Activated T-cell treated with anti-CD3 and anti-CD28 coated beads, Interleukin-2, amount 50 U/mL, for 48 hours (primary cell): Measurements from ENCODE around the gene ADAM10.

Experiments used
- DNase-seq, 2 experiments: peaks; one replicate each; pipeline ENCODE4 v3.0.0-alpha.2; 2020

The ADAM10 gene

GRCh38 chr15:58707397-58707796, 42.1 kb downstream of the ADAM10 start:
- DNase-seq = no peak

- no peak for DNase-seq
These were observed 44.4 kb downstream of the ADAM10 start for GRCh38 chr15:58705105-58705504.

GRCh38 chr15:58704155-58704865, 45.2 kb downstream of the ADAM10 start:
- no peak for DNase-seq

- DNase-seq = no peak
These were observed 45.9 kb downstream of the ADAM10 start for GRCh38 chr15:58703610-58704009.

GRCh38 chr15:58702233-58702632, 47.3 kb downstream of the ADAM10 start:
- no peak for DNase-seq

GRCh38 chr15:58701376-58701775, 48.1 kb downstream of the ADAM10 start:
- DNase-seq = no peak

GRCh38 chr15:58699769-58700168, 49.7 kb downstream of the ADAM10 start:
- DNase-seq = no peak

GRCh38 chr15:58698887-58699641, 50.4 kb downstream of the ADAM10 start:
- DNase-seq = no peak

GRCh38 chr15:58697220-58697619, 52.3 kb downstream of the ADAM10 start:
- DNase-seq = no peak

GRCh38 chr15:58696738-58697137, 52.8 kb downstream of the ADAM10 start:
- no peak for DNase-seq

- no peak for DNase-seq
These were observed 54.7 kb downstream of the ADAM10 start for GRCh38 chr15:58694641-58695398.

- DNase-seq = no peak
These were observed 58.8 kb downstream of the ADAM10 start for GRCh38 chr15:58690703-58691102.

GRCh38 chr15:58689646-58690045, 59.9 kb downstream of the ADAM10 start:
- no peak for DNase-seq

GRCh38 chr15:58686286-58686685, 63.2 kb downstream of the ADAM10 start:
- DNase-seq = no peak

- DNase-seq = no peak
These were observed 64.8 kb downstream of the ADAM10 start for GRCh38 chr15:58684751-58685150.

GRCh38 chr15:58684036-58684710, 65.3 kb downstream of the ADAM10 start:
- DNase-seq = no peak

GRCh38 chr15:58682234-58682633, 67.3 kb downstream of the ADAM10 start:
- no peak for DNase-seq

GRCh38 chr15:58678683-58679082, 70.8 kb downstream of the ADAM10 start:
- DNase-seq = no peak

- no peak for DNase-seq
These were observed 72.1 kb downstream of the ADAM10 start for GRCh38 chr15:58677426-58677825.

GRCh38 chr15:58676766-58677165, 72.7 kb downstream of the ADAM10 start:
- no peak for DNase-seq

GRCh38 chr15:58671186-58671585, 78.3 kb downstream of the ADAM10 start:
- no peak for DNase-seq

- no peak for DNase-seq
These were observed 80.4 kb downstream of the ADAM10 start for GRCh38 chr15:58669108-58669507.

GRCh38 chr15:58666957-58667356, 82.5 kb downstream of the ADAM10 start:
- no peak for DNase-seq
